NCI-H82 (cell line): ENCODE data around the gene SEC24D.

ENCODE experiments used
- DNase-seq: peaks from one replicate; lab custom pipeline; 2025; lab: John Stamatoyannopoulos, UW

SEC24D gene

GRCh38 chr4:118716304-118716703, 119.6 kb downstream of the SEC24D start:
- no peak for DNase-seq

GRCh38 chr4:118714682-118715081, 121.2 kb downstream of the SEC24D start:
- no peak for DNase-seq

- DNase-seq: no peak
Measured at GRCh38 chr4:118712872-118713271, 123.1 kb downstream of the SEC24D start.

- no peak for DNase-seq
Measured at GRCh38 chr4:118711052-118711451, 124.9 kb downstream of the SEC24D start.

- no peak for DNase-seq
Measured at GRCh38 chr4:118703118-118703517, 132.8 kb downstream of the SEC24D start.

- DNase-seq: peak; percentile 94
Measured at GRCh38 chr4:118684873-118685811, 150.8 kb downstream of the SEC24D start, which contains the start of gene METTL14. METTL14 (plus strand) TSS chr4:118685392; CDS start chr4:118685535, 143 bp downstream.

- DNase-seq: peak; percentile 53
Measured at GRCh38 chr4:118683513-118683912, 152.4 kb downstream of the SEC24D start.

GRCh38 chr4:118682928-118683327, 153.0 kb downstream of the SEC24D start:
- peak; percentile 50 for DNase-seq

GRCh38 chr4:118680808-118681207, 155.1 kb downstream of the SEC24D start:
- DNase-seq: peak; percentile 4

- DNase-seq: no peak
Measured at GRCh38 chr4:118676128-118676527, 159.8 kb downstream of the SEC24D start.
